Gastrocnemius medialis (tissue), 4 donors: ENCODE data around the gene NSD2. TPM values are rescaled to one million over a fixed set of nuclear protein-coding genes. Genes with fewer than 3 reads are reported as not detected.

ENCODE experiments used
- ATAC-seq, 2 donors: fragments of 150-250 bp; one replicate each; pipeline ENCODE4 v1.9.1; 2016
- DNase-seq, 2 donors: peaks; one replicate each; pipeline ENCODE4 v3.0.0-alpha.2; 2019
- H3K27ac ChIP-seq, 4 donors: fragments of 200-600 bp; sonication (generic); 1 replicate in 1 of 4; 2 replicates in 3 of 4; pipeline ENCODE4 v1.5.1; 2016 to 2018; ENCODE audit warnings: mild to moderate bottlenecking in 2 of 4, moderate library complexity in 1 of 4
- H3K27me3 ChIP-seq, 3 donors: fragments of 200-600 bp; sonication (generic) in 2 of 3; 1 replicate in 1 of 3; 2 replicates in 2 of 3; pipeline versions ENCODE4 v1.5.1 to v1.6.0; 2016 to 2019; ENCODE audit warnings: mild to moderate bottlenecking in 1 of 3, moderate library complexity in 1 of 3
- H3K36me3 ChIP-seq, 2 donors: fragments of 200-600 bp; sonication (generic) in 1 of 2; one replicate each; pipeline ENCODE4 v1.5.1; 2017 to 2018
- H3K4me1 ChIP-seq, 2 donors: fragments of 200-600 bp; sonication (generic) in 1 of 2; one replicate each; pipeline ENCODE4 v1.5.1; 2016 to 2017; ENCODE audit warnings: mild to moderate bottlenecking in 2 of 2
- H3K4me3 ChIP-seq, 4 donors: fragments of 200-600 bp; sonication (generic) in 3 of 4; 1 replicate in 1 of 4; 2 replicates in 3 of 4; pipeline ENCODE4 v1.5.1; 2016 to 2019; ENCODE audit warnings: mild to moderate bottlenecking in 2 of 4
- H3K9me3 ChIP-seq, 3 donors: fragments of 200-600 bp; sonication (generic) in 2 of 3; 1 replicate in 1 of 3; 2 replicates in 2 of 3; pipeline ENCODE4 v1.5.1; 2016 to 2019
- CTCF ChIP-seq, 5 experiments: fragments of 450-650 bp in 3 of 5; fragments of 200-600 bp in 2 of 5; sonication (generic) in 2 of 5; IDR thresholded peaks in 4 of 5; conservative IDR thresholded peaks in 1 of 5; 1 replicate in 4 of 5; 2 replicates in 1 of 5; pipeline ENCODE4 v1.5.1; 2016 to 2019; ENCODE audit warnings: antibody characterized with exemption in 5 of 5, mild to moderate bottlenecking in 3 of 5, moderate library complexity in 3 of 5
- POLR2A ChIP-seq, 2 donors: fragments of 450-650 bp; IDR thresholded peaks; one replicate each; pipeline ENCODE4 v1.6.1; 2017; ENCODE audit warnings: antibody characterized with exemption in 2 of 2, mild to moderate bottlenecking in 2 of 2, moderate library complexity in 2 of 2
- in situ Hi-C, 4 donors: fragments of 200-750 bp; cut with MboI; loops; one replicate each; pipeline versions ENCODE4 v1.15.0 to v1.8.0; 2017; ENCODE audit warnings: low sequenced_read_pairs in 4 of 4
- intact Hi-C: fragments of 100-400 bp; cut with DNase I; formaldehyde crosslinking; loops from one replicate; pipeline ENCODE4 v1.15.1; 2023; ENCODE audit warnings: low total_unique reads
- total RNA-seq, 4 donors: library from RNA; depleted of rRNA; stranded (reverse); fragments of >200 nt; gene quantifications; one replicate each; pipeline versions ENCODE4 v1.1.0 to v1.2.3, GENCODE V29; 2016

The NSD2 gene
- total RNA-seq, 4 donors from 2014 or later, result 14.8 to 21.3 (median 16.8) TPM

- H3K27me3 ChIP-seq, result no peaks in the 10 kb centered on the region
- ATAC-seq, result no peak
- TF ChIP-seq POLR2A (IDR thresholded peaks at IDR 0.05) (no peak), CTCF (IDR thresholded peaks at IDR 0.05 in 4 of 5, conservative IDR thresholded peaks at IDR 0.05 in 1 of 5) (no peak)
- no peaks in the 10 kb centered on the region for H3K4me1 ChIP-seq
- no peak overlapping the region for H3K27ac ChIP-seq
- no peak overlapping the region for H3K4me3 ChIP-seq
- intact Hi-C loops, result no loop called here
- no peaks in the 10 kb centered on the region for H3K9me3 ChIP-seq
- peaks cover 0 to 29% of the 10 kb centered on the region in 2 donors for H3K36me3 ChIP-seq
- no peak for DNase-seq
- in situ Hi-C loops, result no loop called here
Measured at GRCh38 chr4:1964971-1965370, 93.8 kb downstream of the NSD2 start.

GRCh38 chr4:1967512-1968149 is 96.4 kb downstream of the NSD2 start:
- Histone ChIP-seq H3K27ac (no peak overlapping the region), H3K4me1 (no peaks in the 10 kb centered on the region), H3K27me3 (no peaks in the 10 kb centered on the region), H3K4me3 (no peak overlapping the region), H3K9me3 (no peaks in the 10 kb centered on the region), H3K36me3 (peaks cover 0 to 12% of the 10 kb centered on the region in 2 donors)
- in situ Hi-C loops, result no loop called here
- intact Hi-C loops, result no loop called here
- ATAC-seq (no peak), DNase-seq (no peak)
- TF ChIP-seq CTCF (IDR thresholded peaks at IDR 0.05 in 4 of 5, conservative IDR thresholded peaks at IDR 0.05 in 1 of 5), result no peak
- no peak for TF ChIP-seq POLR2A (IDR thresholded peaks at IDR 0.05)

GRCh38 chr4:1968686-1969295 is 97.6 kb downstream of the NSD2 start:
- Histone ChIP-seq H3K4me1 (no peaks in the 10 kb centered on the region), H3K4me3 (no peak overlapping the region), H3K9me3 (no peaks in the 10 kb centered on the region), H3K27ac (no peak overlapping the region), H3K36me3 (peaks cover 0 to 5% of the 10 kb centered on the region in 2 donors), H3K27me3 (no peaks in the 10 kb centered on the region)
- in situ Hi-C loops, result no loop called here
- no peak for ATAC-seq
- no peak for DNase-seq
- TF ChIP-seq POLR2A (IDR thresholded peaks at IDR 0.05) (no peak), CTCF (IDR thresholded peaks at IDR 0.05 in 4 of 5, conservative IDR thresholded peaks at IDR 0.05 in 1 of 5) (no peak)
- intact Hi-C loops, result no loop called here

GRCh38 chr4:1969928-1970723 is 98.9 kb downstream of the NSD2 start:
- in situ Hi-C loops, result no loop called here
- DNase-seq (no peak), ATAC-seq (no peak)
- Histone ChIP-seq H3K36me3 (peaks cover 0 to 13% of the 10 kb centered on the region in 2 donors), H3K27ac (no peak overlapping the region), H3K4me1 (no peaks in the 10 kb centered on the region), H3K27me3 (no peaks in the 10 kb centered on the region), H3K9me3 (no peaks in the 10 kb centered on the region), H3K4me3 (no peak overlapping the region)
- intact Hi-C loops, result no loop called here
- TF ChIP-seq CTCF (IDR thresholded peaks at IDR 0.05 in 4 of 5, conservative IDR thresholded peaks at IDR 0.05 in 1 of 5) (no peak), POLR2A (IDR thresholded peaks at IDR 0.05) (no peak)
